Measurements from ENCODE around the gene RAD51B. TPM values are rescaled to one million over a fixed set of nuclear protein-coding genes. Genes with fewer than 3 reads are reported as not detected.

Gene RAD51B
- total RNA-seq, result 10 to 100 TPM; 37.0 to 49.7 TPM

DNA sequence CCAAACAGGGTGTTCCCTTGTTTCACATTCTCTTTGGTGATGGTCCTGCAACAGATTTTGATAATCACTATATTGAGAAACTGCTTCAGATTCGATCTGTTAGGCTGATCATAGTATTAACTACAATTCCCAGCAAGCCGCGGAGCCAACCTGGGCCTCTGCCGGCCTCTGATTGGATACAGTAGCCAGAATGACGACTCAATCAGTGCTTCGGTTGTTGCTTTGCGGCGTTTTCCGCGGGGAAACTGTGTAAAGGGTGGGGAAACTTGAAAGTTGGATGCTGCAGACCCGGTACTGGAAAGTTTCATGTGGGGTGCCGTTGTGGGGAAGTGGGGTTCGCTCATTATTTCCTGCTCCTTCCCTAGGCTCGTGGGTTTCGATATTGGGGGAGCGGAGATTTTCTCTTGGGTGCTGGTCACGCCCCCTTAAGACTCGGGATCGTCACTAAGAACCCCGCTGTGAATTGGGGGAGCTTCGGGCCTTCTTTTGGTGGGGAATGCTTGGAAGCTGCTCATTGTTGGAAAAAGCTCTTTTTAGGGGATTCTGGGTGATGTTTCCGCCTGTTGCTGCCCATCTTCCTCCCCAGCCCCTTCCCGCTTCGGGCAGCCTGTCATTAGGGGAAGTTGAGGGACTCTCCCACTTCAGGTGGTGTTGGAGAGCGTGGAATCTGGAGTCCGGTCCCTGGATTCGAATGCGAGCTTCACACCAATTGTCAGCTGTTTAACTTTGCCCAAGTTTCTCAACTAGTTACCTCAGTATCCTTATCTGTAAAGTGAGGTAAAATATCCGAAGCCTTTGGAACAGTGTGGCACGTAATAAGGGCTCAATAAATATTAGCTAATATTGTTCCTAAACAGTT lies at the start of gene RAD51B:
Gene RAD51B, plus strand, starts transcription at position 217 of the 859 bp plus-strand sequence.
- peaks cover 21% of the 10 kb centered on the region for H3K4me1 Mint-ChIP-seq

DNA sequence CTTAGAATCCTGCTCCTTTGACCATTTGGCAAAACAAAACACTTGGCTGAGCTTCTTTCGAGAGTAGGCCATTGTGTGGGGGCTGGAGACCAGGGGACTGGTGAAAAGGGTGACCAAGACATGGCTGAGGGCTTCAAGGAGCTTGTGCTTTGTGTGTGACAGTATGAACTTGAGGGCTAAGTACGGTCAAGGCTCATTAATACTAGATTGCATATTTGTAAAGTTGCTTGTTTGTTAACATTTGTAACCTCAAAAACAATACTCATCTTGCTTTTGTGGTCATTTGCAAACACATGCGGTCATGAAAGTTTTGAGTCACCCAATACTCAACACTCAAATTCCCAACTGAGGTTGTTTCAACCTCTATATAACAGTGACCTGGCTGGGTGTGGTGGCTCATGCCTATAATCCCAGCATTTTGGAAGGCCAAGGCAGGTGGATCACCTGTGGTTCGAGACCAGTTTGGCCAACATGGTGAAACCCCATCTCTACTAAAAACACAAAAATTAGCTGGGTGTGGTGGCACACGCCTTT lies 45.7 kb upstream of the RAD51B start:
- Mint-ChIP-seq H3K27ac (no peak overlapping the region), H3K9me3 (no peaks in the 10 kb centered on the region), H3K4me1 (no peaks in the 10 kb centered on the region), H3K4me3 (no peak overlapping the region), H3K36me3 (ENCODE audit: low read depth) (peaks cover 99% of the 10 kb centered on the region), H3K27me3 (no peaks in the 10 kb centered on the region)
- no peak for ATAC-seq (replicated peaks)

More for the DNA sequence above, at the start of gene RAD51B:
- peaks cover 5% of the 10 kb centered on the region for H3K36me3 Mint-ChIP-seq (ENCODE audit: low read depth)
- peak; percentile 80 for ATAC-seq (replicated peaks)
- H3K9me3 Mint-ChIP-seq, result no peaks in the 10 kb centered on the region
- peak within 1 kb of the TSS; percentile 98 for H3K4me3 Mint-ChIP-seq
- no peaks in the 10 kb centered on the region for H3K27me3 Mint-ChIP-seq
- H3K27ac Mint-ChIP-seq, result peak within 1 kb of the TSS; percentile 95

DNA sequence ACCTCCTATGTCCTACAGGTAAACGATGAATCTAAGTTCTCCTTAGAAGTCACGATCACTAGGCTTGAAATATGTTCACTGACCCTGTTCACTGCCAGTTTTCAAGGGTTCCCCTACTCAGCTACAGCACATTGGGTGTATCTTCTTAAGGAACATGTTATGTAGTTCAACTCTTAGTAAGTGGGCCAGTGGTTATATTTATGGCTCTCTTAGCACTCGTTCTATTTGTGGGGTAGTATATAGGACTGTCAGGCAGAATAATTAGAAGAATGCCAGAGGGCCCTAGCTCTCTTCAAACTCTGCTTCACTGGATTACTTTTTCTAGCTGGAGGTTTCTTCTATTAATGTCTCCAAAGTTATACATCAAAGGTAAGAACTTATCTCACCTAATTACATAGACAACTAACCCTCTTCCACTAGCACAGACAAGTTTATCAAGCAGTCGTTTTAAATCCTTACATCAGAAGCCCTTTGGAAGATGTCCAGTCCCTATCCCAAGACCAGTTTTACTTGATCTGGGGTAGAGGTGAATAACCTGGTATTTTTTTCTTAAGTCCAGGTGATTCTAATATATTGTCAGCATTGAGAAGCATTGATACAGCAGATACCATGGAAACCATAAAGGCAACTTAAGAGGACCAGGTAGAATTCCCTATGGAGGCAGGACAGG lies 42.8 kb upstream of the RAD51B start:
- Mint-ChIP-seq H3K27me3 (no peaks in the 10 kb centered on the region), H3K4me3 (no peak overlapping the region), H3K9me3 (no peaks in the 10 kb centered on the region), H3K4me1 (no peaks in the 10 kb centered on the region), H3K27ac (no peak overlapping the region), H3K36me3 (ENCODE audit: low read depth) (peaks cover 100% of the 10 kb centered on the region)
- no peak for ATAC-seq (replicated peaks)

DNA sequence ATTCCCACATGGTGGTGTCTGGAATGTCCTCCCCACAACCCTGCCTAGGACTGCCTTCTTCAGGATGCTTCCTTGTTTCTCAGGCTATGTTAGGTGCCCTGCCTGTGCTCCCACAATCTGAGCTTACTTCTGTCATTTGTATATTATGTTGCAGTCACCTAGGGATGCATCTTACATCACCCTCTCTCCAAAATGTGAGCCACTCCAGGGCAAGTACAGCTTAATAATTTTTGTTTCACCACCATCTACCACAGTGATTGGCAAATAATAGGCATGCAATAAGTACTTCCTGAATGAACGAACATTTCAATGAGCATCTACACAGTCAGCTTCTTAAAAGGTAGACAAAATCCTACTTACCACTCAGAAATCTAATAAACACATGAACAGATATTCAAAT lies 40.8 kb upstream of the RAD51B start:
- no peak overlapping the region for H3K27ac Mint-ChIP-seq
- H3K9me3 Mint-ChIP-seq, result no peaks in the 10 kb centered on the region
- peaks cover 100% of the 10 kb centered on the region for H3K36me3 Mint-ChIP-seq (ENCODE audit: low read depth)
- no peak for ATAC-seq (replicated peaks)
- no peaks in the 10 kb centered on the region for H3K4me1 Mint-ChIP-seq
- no peak overlapping the region for H3K4me3 Mint-ChIP-seq
- no peaks in the 10 kb centered on the region for H3K27me3 Mint-ChIP-seq

DNA sequence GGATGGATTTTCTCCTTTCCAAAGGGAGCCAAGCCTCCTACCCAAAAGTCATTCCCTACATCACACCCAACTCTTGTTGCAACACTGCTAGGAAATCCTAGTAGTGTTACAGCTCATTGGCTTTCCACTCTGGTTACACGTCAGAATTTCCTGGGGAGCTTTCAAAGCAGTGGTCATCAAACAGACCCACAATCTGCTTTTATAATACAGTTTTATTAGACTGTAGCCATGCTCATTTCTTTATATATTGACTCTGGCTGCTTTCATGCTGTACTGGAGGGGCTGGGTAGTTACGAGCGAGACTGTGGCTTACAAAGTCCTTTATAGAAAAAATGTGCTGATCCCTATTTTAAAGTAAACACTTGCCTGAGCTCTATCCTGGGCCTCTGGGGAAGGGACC lies 37.5 kb upstream of the RAD51B start:
- Mint-ChIP-seq H3K27ac (peak overlapping the region; percentile 16), H3K9me3 (no peaks in the 10 kb centered on the region), H3K4me1 (no peaks in the 10 kb centered on the region), H3K36me3 (ENCODE audit: low read depth) (peaks cover 100% of the 10 kb centered on the region), H3K4me3 (no peak overlapping the region), H3K27me3 (no peaks in the 10 kb centered on the region)
- no peak for ATAC-seq (replicated peaks)

DNA sequence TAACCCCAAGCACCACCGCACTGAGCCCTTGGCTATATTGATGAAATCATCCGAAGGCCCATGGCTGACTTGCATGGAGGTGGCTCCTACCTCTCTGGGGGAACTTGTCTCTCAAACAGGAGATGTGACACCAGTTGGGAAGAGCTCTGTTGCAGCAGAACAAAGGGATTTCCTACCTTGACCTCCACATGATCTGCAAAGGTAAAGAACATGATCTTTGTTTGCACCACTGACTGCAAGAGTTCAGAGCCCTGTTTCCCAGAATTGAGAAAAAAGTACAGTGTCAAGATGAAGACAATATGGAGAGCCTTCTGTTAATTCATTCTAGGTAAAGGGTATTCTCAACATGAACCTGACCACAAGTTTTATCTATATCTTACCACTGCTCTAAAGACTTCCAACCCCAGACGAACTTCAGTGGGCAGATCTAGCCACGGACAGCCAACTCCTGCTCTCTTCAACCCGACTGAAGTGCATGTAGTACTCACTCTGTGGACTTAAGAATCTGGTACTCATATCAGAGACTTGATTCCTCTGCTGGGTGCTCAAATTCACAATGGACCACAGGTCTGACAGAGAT lies 35.2 kb upstream of the RAD51B start:
- no peak for ATAC-seq (replicated peaks)
- peaks cover 100% of the 10 kb centered on the region for H3K36me3 Mint-ChIP-seq (ENCODE audit: low read depth)
- no peak overlapping the region for H3K27ac Mint-ChIP-seq
- no peaks in the 10 kb centered on the region for H3K9me3 Mint-ChIP-seq
- no peaks in the 10 kb centered on the region for H3K4me1 Mint-ChIP-seq
- no peak overlapping the region for H3K4me3 Mint-ChIP-seq
- H3K27me3 Mint-ChIP-seq, result no peaks in the 10 kb centered on the region

DNA sequence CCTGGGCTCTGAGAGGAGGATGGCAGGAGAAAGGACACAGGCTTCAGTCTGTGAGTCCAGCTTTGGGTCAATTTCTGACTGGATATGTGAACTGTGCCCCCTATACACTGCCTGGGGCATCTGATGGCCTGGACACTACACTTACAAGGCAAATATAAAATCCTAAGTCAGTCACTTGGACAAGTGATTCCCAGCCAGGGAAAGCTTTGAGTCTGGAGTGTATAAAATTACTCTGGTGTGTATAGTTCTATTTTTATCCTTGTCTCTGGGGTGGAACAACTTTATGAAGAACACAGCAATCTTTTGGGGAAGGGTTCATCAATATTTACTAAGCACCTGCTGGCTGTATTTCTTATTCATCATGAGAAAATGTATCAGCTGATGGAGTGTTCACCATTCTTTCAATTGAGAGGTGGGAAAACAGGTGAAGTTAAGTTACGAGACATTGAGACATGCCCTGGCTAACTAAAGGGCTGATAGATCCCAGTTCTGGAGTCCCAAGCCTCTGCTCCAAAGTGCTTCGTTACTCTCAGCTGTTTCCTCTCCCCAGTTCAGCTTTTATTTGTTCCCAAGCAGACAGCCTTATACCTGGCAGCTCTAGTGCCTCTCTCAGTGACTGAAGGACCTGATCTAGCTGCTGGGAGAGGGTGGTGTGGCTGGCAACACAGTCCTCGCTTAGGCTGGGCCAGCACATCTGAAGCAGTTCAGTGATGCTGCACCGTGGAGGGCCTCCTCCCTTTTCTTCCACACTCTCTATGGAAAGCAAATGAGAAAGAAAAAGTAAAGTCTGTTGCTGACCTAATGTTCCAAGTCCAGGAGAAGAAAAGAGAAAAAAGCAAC lies 34.1 kb upstream of the RAD51B start:
- peaks cover 100% of the 10 kb centered on the region for H3K36me3 Mint-ChIP-seq (ENCODE audit: low read depth)
- no peaks in the 10 kb centered on the region for H3K9me3 Mint-ChIP-seq
- H3K27ac Mint-ChIP-seq, result no peak overlapping the region

DNA sequence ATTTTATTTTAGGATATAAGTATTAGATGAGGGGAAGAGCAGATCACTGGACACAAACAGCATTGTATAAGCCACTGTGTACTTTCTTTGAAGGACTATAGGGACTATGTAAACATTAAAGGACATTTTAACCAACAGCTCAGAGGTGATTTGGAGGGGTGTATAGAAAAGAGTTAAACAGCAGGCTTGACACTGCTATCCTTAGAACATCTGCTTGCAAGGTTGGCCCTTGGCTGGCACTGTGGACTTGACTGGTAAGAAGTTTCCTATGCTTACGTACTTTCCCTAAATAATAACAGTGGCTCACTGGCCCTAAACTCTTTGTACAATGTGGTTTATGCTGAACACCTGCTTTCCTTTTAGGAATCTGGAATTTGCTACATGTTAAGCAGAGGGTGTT lies 31.9 kb upstream of the RAD51B start:
- H3K36me3 Mint-ChIP-seq (ENCODE audit: low read depth), result peaks cover 99% of the 10 kb centered on the region
- no peak overlapping the region for H3K4me3 Mint-ChIP-seq
- H3K27me3 Mint-ChIP-seq, result no peaks in the 10 kb centered on the region
- ATAC-seq (replicated peaks), result no peak
- no peaks in the 10 kb centered on the region for H3K9me3 Mint-ChIP-seq
- H3K4me1 Mint-ChIP-seq, result no peaks in the 10 kb centered on the region
- H3K27ac Mint-ChIP-seq, result no peak overlapping the region

More for the DNA sequence above, 34.1 kb upstream of the RAD51B start:
- Mint-ChIP-seq H3K4me3 (no peak overlapping the region), H3K27me3 (no peaks in the 10 kb centered on the region), H3K4me1 (no peaks in the 10 kb centered on the region)
- no peak for ATAC-seq (replicated peaks)

DNA sequence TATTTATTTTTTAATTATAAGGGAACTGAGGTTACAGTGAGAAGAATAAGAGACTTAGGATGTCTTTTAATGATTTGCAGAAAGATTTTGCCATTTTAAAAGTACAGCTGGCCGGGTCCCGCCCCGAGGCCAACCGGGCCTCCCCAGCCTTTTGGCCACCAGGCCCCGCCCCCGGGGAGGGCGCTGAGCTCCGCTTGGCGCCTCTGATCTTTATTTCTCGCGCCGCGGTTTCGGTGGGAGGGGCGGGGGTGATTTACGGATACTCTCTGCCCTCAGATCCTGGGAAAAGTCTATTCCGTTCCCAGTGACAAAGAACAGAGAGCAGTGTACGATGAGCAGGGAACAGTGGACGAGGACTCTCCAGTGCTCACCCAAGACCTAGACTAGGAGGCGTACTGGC lies 20.8 kb upstream of the RAD51B start:
- no peaks in the 10 kb centered on the region for H3K4me1 Mint-ChIP-seq
- H3K27ac Mint-ChIP-seq, result no peak overlapping the region
- ATAC-seq (replicated peaks), result no peak
- H3K27me3 Mint-ChIP-seq, result no peaks in the 10 kb centered on the region
- no peaks in the 10 kb centered on the region for H3K9me3 Mint-ChIP-seq
- no peak overlapping the region for H3K4me3 Mint-ChIP-seq
- peaks cover 92% of the 10 kb centered on the region for H3K36me3 Mint-ChIP-seq (ENCODE audit: low read depth)

DNA sequence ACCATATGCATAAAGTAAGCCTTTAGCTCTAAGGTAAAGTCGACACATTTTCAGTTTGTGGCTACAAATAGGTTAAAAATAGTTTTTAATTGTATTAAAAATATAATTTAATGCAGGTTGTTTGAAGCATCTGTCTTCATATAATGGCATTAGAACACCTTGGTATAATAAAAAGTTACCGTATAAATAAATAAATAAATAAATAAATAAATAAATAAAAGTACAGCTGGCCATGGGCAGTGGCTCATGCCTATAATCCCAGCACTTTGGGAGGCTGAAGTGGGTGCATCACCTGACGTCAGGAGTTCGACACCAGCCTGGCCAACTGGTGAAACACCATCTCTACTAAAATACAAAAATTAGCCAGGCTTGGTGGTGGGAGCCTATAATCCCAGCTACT lies 18.8 kb upstream of the RAD51B start:
- Mint-ChIP-seq H3K27me3 (no peaks in the 10 kb centered on the region), H3K4me3 (no peak overlapping the region), H3K4me1 (no peaks in the 10 kb centered on the region), H3K27ac (no peak overlapping the region), H3K36me3 (ENCODE audit: low read depth) (peaks cover 95% of the 10 kb centered on the region), H3K9me3 (no peaks in the 10 kb centered on the region)
- no peak for ATAC-seq (replicated peaks)

DNA sequence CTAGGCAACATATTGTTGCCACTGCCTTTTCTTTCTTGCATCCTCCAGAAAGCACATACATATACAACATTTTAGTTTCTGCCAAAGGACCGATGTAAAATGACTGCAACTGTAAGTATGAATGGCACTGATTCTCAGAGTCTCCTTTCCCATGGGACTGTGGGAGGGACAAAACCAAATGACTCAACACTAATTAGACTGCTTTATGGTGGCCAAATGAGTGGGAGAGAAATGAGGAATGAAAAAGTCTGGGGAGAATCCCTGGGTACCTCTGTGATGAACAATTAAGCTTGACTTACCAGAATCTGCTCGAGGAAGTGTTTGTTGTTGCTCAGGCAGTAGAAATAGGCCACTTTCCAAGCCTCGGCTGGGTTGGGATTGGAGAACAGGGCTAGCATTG lies 13.3 kb upstream of the RAD51B start:
- H3K27me3 Mint-ChIP-seq, result no peaks in the 10 kb centered on the region
- H3K36me3 Mint-ChIP-seq (ENCODE audit: low read depth), result peaks cover 96% of the 10 kb centered on the region
- peaks cover 6% of the 10 kb centered on the region for H3K4me1 Mint-ChIP-seq
- H3K9me3 Mint-ChIP-seq, result no peaks in the 10 kb centered on the region
- peak; percentile 87 for ATAC-seq (replicated peaks)
- no peak overlapping the region for H3K4me3 Mint-ChIP-seq
- H3K27ac Mint-ChIP-seq, result no peak overlapping the region

DNA sequence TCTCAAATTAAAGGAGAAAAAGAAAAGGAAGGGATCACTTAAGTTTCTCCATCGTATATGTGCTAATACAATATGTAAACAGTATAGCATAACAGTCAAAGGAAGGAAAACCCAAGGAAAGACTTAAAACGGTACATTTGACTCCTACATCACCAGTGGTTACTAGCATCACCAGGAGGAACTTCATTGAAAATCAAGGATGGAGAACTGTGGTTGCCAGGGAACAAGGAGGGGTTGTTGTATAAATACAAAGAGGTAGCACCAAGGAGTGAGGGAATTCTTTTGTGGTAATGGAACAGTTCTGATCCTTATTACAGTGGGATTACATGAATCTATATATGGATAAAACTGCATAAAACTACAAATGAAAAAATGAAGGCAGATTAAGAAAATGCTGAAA lies 4.8 kb upstream of the RAD51B start:
- peak overlapping the region; percentile 96 for H3K27ac Mint-ChIP-seq

DNA sequence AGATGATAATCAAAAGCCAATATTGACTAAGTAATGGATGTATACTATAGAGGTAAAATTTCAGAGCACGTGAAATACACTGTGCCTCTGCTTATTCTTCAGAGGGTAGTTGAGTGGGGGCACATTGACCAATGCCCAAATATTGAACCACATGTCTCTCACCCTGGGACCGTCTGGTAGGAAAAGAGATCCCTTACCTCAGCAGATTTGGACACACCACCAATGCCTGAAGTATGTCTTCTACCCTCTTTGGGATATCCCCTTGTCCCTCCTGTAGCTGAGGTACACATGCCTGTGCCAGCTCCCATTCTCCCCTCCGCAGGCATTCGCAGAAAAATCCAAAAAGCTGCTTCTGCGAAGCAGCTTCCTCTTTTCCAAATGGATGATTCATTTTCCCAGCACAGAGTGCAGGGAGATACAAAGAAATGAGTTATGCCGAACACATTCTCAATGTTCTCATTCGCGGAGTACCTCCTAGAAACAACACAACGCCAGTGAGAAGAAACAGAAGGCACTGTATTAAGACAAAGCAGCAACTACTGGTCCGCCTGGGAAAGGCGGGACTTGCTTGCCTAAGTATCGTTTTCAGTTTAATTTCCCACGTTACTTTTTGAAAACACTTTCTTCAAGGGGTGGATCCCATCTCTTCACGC lies 3.9 kb upstream of the RAD51B start:
- Mint-ChIP-seq H3K9me3 (no peaks in the 10 kb centered on the region), H3K4me1 (peaks cover 17% of the 10 kb centered on the region)

More for the DNA sequence above, 4.8 kb upstream of the RAD51B start:
- H3K4me3 Mint-ChIP-seq, result peak overlapping the region; percentile 98
- H3K36me3 Mint-ChIP-seq (ENCODE audit: low read depth), result peaks cover 41% of the 10 kb centered on the region
- H3K4me1 Mint-ChIP-seq, result peaks cover 12% of the 10 kb centered on the region
- no peaks in the 10 kb centered on the region for H3K9me3 Mint-ChIP-seq
- no peaks in the 10 kb centered on the region for H3K27me3 Mint-ChIP-seq
- no peak for ATAC-seq (replicated peaks)

More for the DNA sequence above, 3.9 kb upstream of the RAD51B start:
- Mint-ChIP-seq H3K27ac (peak overlapping the region; percentile 96), H3K27me3 (no peaks in the 10 kb centered on the region), H3K36me3 (ENCODE audit: low read depth) (peaks cover 33% of the 10 kb centered on the region), H3K4me3 (peak overlapping the region; percentile 98)
- no peak for ATAC-seq (replicated peaks)

Data from activated T-helper 17 cell treated with anti-CD3 and anti-CD28 coated beads, Interleukin-2, amount 50 U/mL, for 72 hours (primary cell).